Activated CD8-positive, alpha-beta T cell treated with anti-CD3 and anti-CD28 coated beads, Interleukin-2, amount 10 ng/mL, durations not matched to agents 7 days and 5 days (primary cell): ENCODE data around the gene RHOH. TPM values are rescaled to one million over a fixed set of nuclear protein-coding genes. Genes with fewer than 3 reads are reported as not detected.
"Not testable (repeated sequence)": the region's sequence is repeated elsewhere in the genome, so short reads cannot be mapped to it uniquely, and the experiment has no call there.

Source experiments
- ATAC-seq: fragments of 150-1000 bp; cut with Tn5 transposase; one replicate; pipeline ENCODE4 v1.10.0; 2021; ENCODE audit warnings: moderate library complexity
- CTCF ChIA-PET: fragments of 350-600 bp; sonication (Branson Sonifier 250); formaldehyde crosslinking; loops from one replicate; lab custom pipeline; 2021; ENCODE audit warnings: antibody characterized with exemption; lab: Charles Lee
- POLR2A ChIA-PET: fragments of 350-600 bp; sonication (Branson Sonifier 250); formaldehyde crosslinking; loops from one replicate; lab custom pipeline; 2021; ENCODE audit warnings: antibody characterized with exemption; lab: Charles Lee
- DNase-seq: peaks from one replicate; pipeline ENCODE4 v3.0.0-alpha.2; 2020
- H3K27ac Mint-ChIP-seq: one replicate; pipeline ENCODE4 v1.8.0; 2021; ENCODE audit warnings: mild to moderate bottlenecking, mixed read lengths
- H3K27me3 Mint-ChIP-seq: one replicate; pipeline ENCODE4 v1.8.0; 2021; ENCODE audit warnings: low read depth, mixed read lengths
- H3K36me3 Mint-ChIP-seq: one replicate; pipeline ENCODE4 v1.8.0; 2021; ENCODE audit warnings: low read depth, mixed read lengths
- H3K4me1 Mint-ChIP-seq: one replicate; pipeline ENCODE4 v1.8.0; 2021; ENCODE audit warnings: low read depth, mixed read lengths
- H3K4me3 Mint-ChIP-seq: one replicate; pipeline ENCODE4 v1.8.0; 2021; ENCODE audit warnings: mild to moderate bottlenecking, mixed read lengths
- H3K9me3 Mint-ChIP-seq: one replicate; pipeline ENCODE4 v1.8.0; 2022; ENCODE audit warnings: mixed read lengths; ENCODE audit not compliant: insufficient read depth
- total RNA-seq, 2 experiments: library from RNA; stranded (reverse); gene quantifications; one replicate each; pipeline ENCODE4 v1.2.3, GENCODE V29; 2021

The RHOH gene
- total RNA-seq, 2 experiments from 2014 or later = 147 to 159 TPM

DNA sequence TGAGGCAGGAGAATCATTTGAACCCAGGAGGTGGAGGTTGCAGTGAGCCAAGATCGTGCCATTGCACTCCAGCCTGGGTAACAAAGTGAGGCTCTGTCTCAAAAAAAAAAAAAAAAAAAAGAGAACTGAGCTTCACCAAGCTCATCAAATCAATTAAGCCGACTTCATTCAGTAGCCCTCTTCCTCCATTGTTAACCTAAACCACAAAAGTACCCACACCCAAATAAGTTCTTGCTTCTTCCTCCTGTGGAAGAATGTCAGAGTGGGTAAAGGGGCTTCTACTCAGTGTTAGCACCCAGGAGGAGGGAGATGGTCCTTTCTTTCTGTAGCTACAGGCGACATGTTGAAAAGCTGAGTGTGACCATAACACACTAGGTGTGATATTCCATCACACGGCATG lies 79.7 kb downstream of the RHOH start:
- no peak for ATAC-seq
- H3K27ac Mint-ChIP-seq = no peak overlapping the region
- POLR2A ChIA-PET = interaction anchor here (0.6 to 1.6 kb wide), 5 partner anchors 9 to 65 kb away, joined by 3 to 5 read pairs (median 4); no protein-coding TSS in a partner anchor
- no peak overlapping the region for H3K4me3 Mint-ChIP-seq
- peaks cover 44% of the 10 kb centered on the region for H3K4me1 Mint-ChIP-seq
- H3K36me3 Mint-ChIP-seq = peaks cover 3% of the 10 kb centered on the region
- CTCF ChIA-PET = interaction anchor here (1.8 to 3.4 kb wide), 2 partner anchors 18 to 33 kb away, joined by 5 to 13 read pairs; no protein-coding TSS in a partner anchor
- DNase-seq = no peak
- no peaks in the 10 kb centered on the region for H3K9me3 Mint-ChIP-seq
- H3K27me3 Mint-ChIP-seq = no peaks in the 10 kb centered on the region

DNA sequence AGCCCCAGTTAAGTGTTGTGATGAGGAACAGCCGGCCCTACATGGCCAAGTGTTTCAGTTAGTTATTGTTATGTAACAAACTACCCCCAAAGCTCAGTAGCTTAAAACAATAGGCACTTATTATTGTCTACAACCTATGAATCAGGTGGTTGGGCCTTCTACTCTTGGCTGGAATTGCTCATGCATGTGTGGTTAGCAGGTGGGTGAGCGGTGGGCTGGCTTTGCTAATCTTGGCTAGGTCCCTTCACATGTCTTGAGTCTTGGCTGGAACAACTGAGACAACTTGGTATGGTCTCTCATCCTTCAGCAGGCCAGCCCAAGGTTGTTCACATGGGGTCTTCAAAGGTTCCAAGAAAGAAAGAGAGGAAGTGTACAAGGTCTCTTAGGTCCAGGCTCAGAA lies 83.8 kb downstream of the RHOH start:
- Mint-ChIP-seq H3K27me3 (no peaks in the 10 kb centered on the region), H3K27ac (peak overlapping the region; percentile 56), H3K9me3 (peaks cover 4% of the 10 kb centered on the region), H3K36me3 (peaks cover 14% of the 10 kb centered on the region), H3K4me3 (no peak overlapping the region), H3K4me1 (peaks cover 59% of the 10 kb centered on the region)
- DNase-seq = no peak
- POLR2A ChIA-PET = interaction anchor here (4.3 kb wide), 1 partner anchor 27 kb away, joined by 24 read pairs; no protein-coding TSS in a partner anchor
- CTCF ChIA-PET = interaction anchor here (0.7 to 4.2 kb wide), 4 partner anchors 9 to 45 kb away, joined by 3 to 36 read pairs (median 3); no protein-coding TSS in a partner anchor
- ATAC-seq = peak; percentile 4

DNA sequence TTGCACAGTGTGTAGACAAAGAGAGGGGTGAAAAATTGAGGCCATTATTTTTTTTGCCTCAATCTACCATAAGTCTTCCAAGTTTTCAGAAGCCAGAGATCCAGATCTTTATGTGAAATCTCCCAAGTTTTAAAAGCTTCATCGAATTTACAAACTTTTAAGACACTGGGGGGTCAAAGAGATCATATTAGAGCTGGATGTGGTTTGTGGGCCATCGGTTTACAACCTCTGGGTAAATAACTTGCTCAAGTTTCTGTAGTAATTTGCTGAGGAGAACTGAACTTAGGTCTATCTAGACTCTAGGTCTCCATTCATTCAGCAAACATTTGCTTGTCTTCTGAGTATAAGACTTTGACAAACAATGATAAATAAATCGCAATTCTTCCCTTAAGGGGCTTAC lies 84.3 kb downstream of the RHOH start:
- DNase-seq (peak; percentile 45), ATAC-seq (no peak)
- Mint-ChIP-seq H3K4me1 (peaks cover 55% of the 10 kb centered on the region), H3K27ac (peak overlapping the region; percentile 64), H3K36me3 (peaks cover 14% of the 10 kb centered on the region), H3K4me3 (no peak overlapping the region), H3K9me3 (peaks cover 4% of the 10 kb centered on the region), H3K27me3 (no peaks in the 10 kb centered on the region)
- ChIA-PET POLR2A (interaction anchor here (4.3 kb wide), 1 partner anchor 26 kb away, joined by 24 read pairs; no protein-coding TSS in a partner anchor), CTCF (interaction anchor here (0.7 to 4.2 kb wide), 5 partner anchors 25 to 225 kb away, joined by 3 to 36 read pairs (median 3); partner anchors contain the start of gene N4BP2)

DNA sequence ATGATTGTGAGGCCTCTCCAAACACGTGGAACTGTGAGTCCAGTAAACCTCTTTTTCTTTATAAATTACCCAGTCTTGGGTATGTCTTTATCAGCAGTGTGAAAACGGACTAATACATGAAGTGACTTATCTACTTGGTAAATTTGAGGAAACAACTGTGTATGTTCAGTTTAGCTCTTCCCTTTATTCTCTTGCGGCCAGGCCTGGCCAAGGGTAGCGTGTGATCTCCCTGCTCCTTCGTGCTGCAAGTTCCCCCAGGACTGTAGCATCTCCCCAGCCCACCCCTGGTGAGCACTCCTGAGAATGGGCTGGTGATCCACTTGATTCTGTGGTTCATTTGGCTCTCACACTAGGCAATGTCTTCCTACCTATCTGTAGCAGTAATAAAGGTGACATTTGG lies 85.1 kb downstream of the RHOH start:
- Mint-ChIP-seq H3K27ac (peak overlapping the region; percentile 64), H3K4me3 (no peak overlapping the region), H3K27me3 (no peaks in the 10 kb centered on the region), H3K4me1 (peaks cover 50% of the 10 kb centered on the region), H3K36me3 (peaks cover 14% of the 10 kb centered on the region), H3K9me3 (peaks cover 4% of the 10 kb centered on the region)
- CTCF ChIA-PET = interaction anchor here (1.2 to 4.2 kb wide), 5 partner anchors 11 to 226 kb away, joined by 3 to 36 read pairs (median 3); partner anchors contain the start of gene N4BP2
- POLR2A ChIA-PET = interaction anchor here (0.9 to 4.3 kb wide), 2 partner anchors 25 to 27 kb away, joined by 3 to 24 read pairs; no protein-coding TSS in a partner anchor
- ATAC-seq (no peak), DNase-seq (no peak)

DNA sequence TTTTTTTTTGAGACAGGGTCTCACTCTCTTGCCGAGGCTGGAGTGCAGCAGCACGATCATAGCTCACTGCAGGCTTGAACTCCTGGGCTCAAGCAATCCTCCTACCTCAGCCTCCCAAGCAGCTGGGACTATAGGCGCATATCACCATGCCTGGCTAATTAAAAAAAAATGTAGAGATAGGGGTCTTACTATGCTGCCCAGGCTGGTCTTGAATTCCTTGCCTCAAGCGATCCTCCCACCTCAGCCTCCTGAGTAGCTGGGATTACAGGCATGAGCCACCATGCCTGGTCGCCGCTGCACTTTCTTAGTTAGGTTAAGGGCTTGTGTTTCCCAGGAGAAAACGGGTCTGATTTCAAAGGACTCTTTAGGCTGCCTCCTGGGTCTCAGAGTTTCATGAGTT lies 86.0 kb downstream of the RHOH start:
- DNase-seq, H3K9me3 Mint-ChIP-seq, ATAC-seq, H3K4me3 Mint-ChIP-seq, H3K27me3 Mint-ChIP-seq, H3K27ac Mint-ChIP-seq: not testable (repeated sequence)
- H3K4me1 Mint-ChIP-seq = peaks cover 53% of the 10 kb centered on the region
- CTCF ChIA-PET = interaction anchor here (1.5 to 4.2 kb wide), 5 partner anchors 12 to 45 kb away, joined by 3 to 36 read pairs (median 11); no protein-coding TSS in a partner anchor
- H3K36me3 Mint-ChIP-seq = peaks cover 14% of the 10 kb centered on the region
- POLR2A ChIA-PET = interaction anchor here (4.3 kb wide), 1 partner anchor 24 kb away, joined by 24 read pairs; no protein-coding TSS in a partner anchor

DNA sequence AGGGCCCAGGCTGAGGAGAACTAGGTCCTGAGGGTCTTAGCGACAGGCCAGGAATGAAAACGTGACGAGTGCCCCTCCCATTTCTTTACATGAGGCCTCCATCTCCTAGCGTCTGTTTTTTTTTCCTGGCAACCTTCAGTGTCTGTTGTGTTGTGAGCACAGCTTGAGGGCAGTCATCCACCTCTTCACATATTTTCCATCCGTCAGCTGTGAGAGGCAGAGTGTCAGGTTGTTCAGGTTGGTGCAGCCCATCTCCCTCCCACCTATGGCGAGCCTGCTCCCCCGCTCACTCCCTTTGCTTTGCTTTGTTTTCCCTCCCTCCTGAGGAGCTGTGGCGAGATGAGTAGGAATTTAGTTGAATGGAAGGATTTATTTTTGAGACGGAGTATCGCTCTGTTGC lies 86.6 kb downstream of the RHOH start:
- Mint-ChIP-seq H3K4me3 (peak overlapping the region; percentile 37), H3K9me3 (peaks cover 4% of the 10 kb centered on the region)

DNA sequence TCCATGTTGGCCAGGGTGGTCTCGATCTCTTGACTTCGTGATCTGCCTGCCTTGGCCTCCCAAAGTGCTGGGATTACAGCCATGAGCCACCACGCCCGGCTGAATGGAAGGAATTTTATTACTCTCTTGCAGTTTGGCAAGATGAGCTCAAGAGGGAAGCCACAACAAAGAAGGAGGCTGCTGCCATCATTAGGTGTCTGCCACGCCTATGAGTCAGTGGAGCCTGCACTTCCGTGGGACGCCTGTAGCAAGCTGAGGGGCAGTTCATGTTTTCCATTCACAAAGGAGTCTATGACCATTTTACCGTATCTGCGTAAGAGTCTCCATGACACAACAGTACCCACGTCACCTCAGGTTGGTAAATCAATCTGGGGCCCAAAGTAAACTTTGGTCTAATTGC lies 87.1 kb downstream of the RHOH start:
- Mint-ChIP-seq H3K36me3 (peaks cover 14% of the 10 kb centered on the region), H3K27ac (peak overlapping the region; percentile 87), H3K4me3 (peak overlapping the region; percentile 37), H3K9me3 (peaks cover 4% of the 10 kb centered on the region), H3K4me1 (peaks cover 56% of the 10 kb centered on the region), H3K27me3 (no peaks in the 10 kb centered on the region)
- DNase-seq = peak; percentile 88
- CTCF ChIA-PET = interaction anchor here (0.6 to 4.2 kb wide), 25 partner anchors 9 to 228 kb away, joined by 3 to 36 read pairs (median 6); no protein-coding TSS in a partner anchor
- POLR2A ChIA-PET = interaction anchor here (0.9 to 4.3 kb wide), 5 partner anchors 16 to 84 kb away, joined by 3 to 24 read pairs (median 5); no protein-coding TSS in a partner anchor
- peak; percentile 89 for ATAC-seq

More for the DNA sequence above, 86.6 kb downstream of the RHOH start:
- CTCF ChIA-PET = interaction anchor here (1.0 to 4.2 kb wide), 20 partner anchors 8 to 131 kb away, joined by 3 to 36 read pairs (median 6); no protein-coding TSS in a partner anchor
- peak; percentile 60 for ATAC-seq
- Mint-ChIP-seq H3K27me3 (no peaks in the 10 kb centered on the region), H3K36me3 (peaks cover 14% of the 10 kb centered on the region), H3K4me1 (peaks cover 53% of the 10 kb centered on the region), H3K27ac (peak overlapping the region; percentile 87)
- POLR2A ChIA-PET = interaction anchor here (0.9 to 4.3 kb wide), 4 partner anchors 17 to 83 kb away, joined by 3 to 24 read pairs (median 6); no protein-coding TSS in a partner anchor
- peak; percentile 28 for DNase-seq

DNA sequence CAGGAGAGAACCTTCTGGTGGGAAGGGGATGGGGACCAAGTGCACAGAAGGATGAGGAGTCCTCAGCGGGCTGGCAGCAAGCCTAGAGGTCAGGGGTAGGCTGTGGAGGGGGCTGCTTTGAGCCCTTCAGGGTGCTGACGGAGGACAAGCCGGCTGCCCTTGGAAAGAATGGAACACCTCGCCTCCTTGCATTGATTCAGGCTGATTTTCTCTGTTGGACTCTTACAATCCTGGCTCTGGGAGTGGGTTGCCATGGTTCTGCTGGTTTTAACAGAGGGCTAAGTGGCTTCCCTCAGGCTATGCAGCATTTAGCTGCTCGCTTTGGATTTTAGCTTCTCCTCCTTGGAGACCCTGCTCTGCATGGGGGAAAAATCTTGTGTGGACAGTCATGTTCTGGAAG lies 88.9 kb downstream of the RHOH start:
- H3K4me1 Mint-ChIP-seq = peaks cover 66% of the 10 kb centered on the region
- peaks cover 14% of the 10 kb centered on the region for H3K36me3 Mint-ChIP-seq
- DNase-seq (no peak), ATAC-seq (no peak)
- H3K27ac Mint-ChIP-seq = peak overlapping the region; percentile 53
- no peaks in the 10 kb centered on the region for H3K27me3 Mint-ChIP-seq
- no peak overlapping the region for H3K4me3 Mint-ChIP-seq
- peaks cover 4% of the 10 kb centered on the region for H3K9me3 Mint-ChIP-seq
- POLR2A ChIA-PET = interaction anchor here (1.1 kb wide), 1 partner anchor 16 kb away, joined by 4 read pairs; no protein-coding TSS in a partner anchor
- CTCF ChIA-PET = interaction anchor here (0.5 to 1.1 kb wide), 2 partner anchors 31 to 912 kb away, joined by 3 to 4 read pairs; no protein-coding TSS in a partner anchor

DNA sequence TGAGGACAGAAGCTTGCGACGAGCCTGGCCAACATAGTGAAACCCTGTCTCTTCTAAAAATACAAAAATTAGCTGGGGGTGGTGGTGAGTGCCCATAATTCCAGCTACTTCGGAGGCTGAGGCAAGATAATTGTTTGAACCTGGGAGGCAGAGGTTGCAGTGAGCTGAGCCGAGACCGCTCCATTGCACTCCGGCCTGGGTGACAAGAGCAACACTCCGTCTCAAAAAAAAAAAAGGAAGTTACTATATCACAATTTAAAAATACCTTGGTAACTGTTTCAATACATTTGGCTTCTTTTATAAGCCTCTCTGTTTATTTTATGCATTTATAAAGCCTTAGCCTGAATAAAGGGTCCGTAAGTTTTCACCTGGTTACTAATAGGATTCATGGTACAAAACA lies 91.7 kb downstream of the RHOH start:
- Mint-ChIP-seq H3K4me1 (peaks cover 56% of the 10 kb centered on the region), H3K9me3 (no peaks in the 10 kb centered on the region), H3K36me3 (peaks cover 2% of the 10 kb centered on the region), H3K27me3 (no peaks in the 10 kb centered on the region), H3K4me3 (no peak overlapping the region), H3K27ac (peak overlapping the region; percentile 89)
- ATAC-seq = no peak
- DNase-seq = no peak
- POLR2A ChIA-PET = interaction anchor here (0.7 kb wide), 1 partner anchor 23 kb away, joined by 3 read pairs; no protein-coding TSS in a partner anchor
- CTCF ChIA-PET = interaction anchor here (0.6 to 3.3 kb wide), 5 partner anchors 18 to 50 kb away, joined by 3 to 21 read pairs (median 8); no protein-coding TSS in a partner anchor

DNA sequence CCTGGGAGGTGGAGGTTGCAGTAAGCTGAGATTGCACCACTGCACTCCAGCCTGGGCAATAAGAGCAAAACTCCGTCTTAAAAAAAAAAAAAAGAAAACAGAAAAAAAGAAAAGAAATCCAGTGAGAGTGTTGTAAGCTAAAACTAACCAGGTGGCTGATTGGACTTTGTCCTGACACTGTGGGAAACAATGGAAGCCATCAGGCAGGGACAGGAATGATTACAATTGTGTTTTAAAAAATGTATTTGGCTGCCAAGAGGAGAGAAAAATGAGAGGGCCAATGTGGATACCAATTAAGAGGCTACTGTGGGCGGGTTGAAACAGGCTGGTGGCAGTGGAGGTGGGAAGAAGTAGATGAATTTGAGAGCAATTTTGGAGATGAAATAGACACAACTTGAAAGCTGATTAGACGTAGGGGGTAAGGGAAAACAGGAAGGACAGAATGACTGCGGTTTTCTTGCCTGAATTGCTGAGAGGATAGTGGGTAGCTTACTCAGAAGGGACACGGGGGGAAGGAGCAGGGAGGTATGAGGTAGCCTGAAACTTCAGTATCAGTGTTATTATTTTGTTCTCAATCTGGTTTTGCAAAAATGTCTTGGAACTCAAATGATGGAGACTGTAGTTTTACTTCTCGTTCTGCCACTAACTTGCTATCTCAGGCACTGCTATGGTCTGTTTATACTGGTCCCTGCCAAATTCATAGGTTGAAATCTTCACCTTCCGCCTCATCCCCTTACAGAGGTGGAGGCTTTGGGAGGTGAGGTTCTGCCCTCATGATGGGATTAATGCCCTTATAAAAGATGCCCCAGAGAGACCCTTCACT lies 92.7 kb downstream of the RHOH start:
- peak; percentile 74 for ATAC-seq
- CTCF ChIA-PET = interaction anchor here (0.6 to 3.3 kb wide), 11 partner anchors 9 to 59 kb away, joined by 3 to 21 read pairs (median 5); no protein-coding TSS in a partner anchor
- H3K9me3 Mint-ChIP-seq = no peaks in the 10 kb centered on the region
- peak overlapping the region; percentile 42 for H3K4me3 Mint-ChIP-seq
- H3K27ac Mint-ChIP-seq = peak overlapping the region; percentile 89
- no peaks in the 10 kb centered on the region for H3K27me3 Mint-ChIP-seq
- peaks cover 46% of the 10 kb centered on the region for H3K4me1 Mint-ChIP-seq
- peaks cover 2% of the 10 kb centered on the region for H3K36me3 Mint-ChIP-seq
- DNase-seq = peak; percentile 31
- POLR2A ChIA-PET = interaction anchor here (0.7 to 1.2 kb wide), 4 partner anchors 15 to 90 kb away, joined by 3 to 6 read pairs (median 4); no protein-coding TSS in a partner anchor
